Neural cell (in vitro differentiated cells): Measurements from ENCODE around the gene ADGRL3.

Experiments
- EP300 ChIP-seq: fragments of 450-650 bp; conservative IDR thresholded peaks from 2 replicates; pipeline ENCODE4 v1.6.1; 2014; ENCODE audit warnings: antibody characterized with exemption, mild to moderate bottlenecking, moderate library complexity; ENCODE audit not compliant: poor library complexity, severe bottlenecking
- EZH2 ChIP-seq: fragments of 200-600, 300-800 bp; shearing (Covaris generic), sonication (generic); IDR thresholded peaks from 2 replicates; pipeline ENCODE4 v1.6.1; 2014; ENCODE audit warnings: antibody characterized with exemption, low read length, borderline replicate concordance, mild to moderate bottlenecking; ENCODE audit not compliant: insufficient read depth, poor library complexity, severe bottlenecking
- RAD21 ChIP-seq: fragments of 450-650 bp; conservative IDR thresholded peaks from 2 replicates; pipeline ENCODE4 v1.6.1; 2014; ENCODE audit warnings: antibody characterized with exemption, mild to moderate bottlenecking, moderate library complexity
- TF ChIP-seq, protein P1 (sequence below): fragments of 450-650 bp; IDR thresholded peaks from 2 replicates; pipeline ENCODE4 v1.5.1; 2014; ENCODE audit warnings: antibody characterized with exemption, mild to moderate bottlenecking, moderate library complexity; ENCODE audit not compliant: poor library complexity, severe bottlenecking

DNA sequence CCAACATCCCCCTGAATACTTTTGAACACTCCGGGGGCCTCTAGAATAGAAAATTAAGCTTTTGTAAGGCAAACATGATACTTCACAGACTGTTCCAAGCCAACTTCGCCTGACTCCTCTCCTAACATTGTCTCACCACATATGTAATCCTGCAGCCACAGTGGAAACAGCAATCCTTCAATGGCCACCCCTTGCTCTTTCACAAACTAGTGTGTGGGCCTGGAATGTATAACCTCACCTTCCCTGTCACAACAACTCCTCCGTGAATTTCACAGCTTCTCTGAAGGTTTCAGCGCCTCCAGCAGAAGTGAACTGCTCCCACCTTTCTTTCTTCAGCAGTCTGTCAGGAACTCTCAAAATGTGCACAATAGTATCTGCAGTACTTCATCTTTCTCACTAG is 185.1 kb downstream of the ADGRL3 start:
- TF ChIP-seq, protein P1, sequence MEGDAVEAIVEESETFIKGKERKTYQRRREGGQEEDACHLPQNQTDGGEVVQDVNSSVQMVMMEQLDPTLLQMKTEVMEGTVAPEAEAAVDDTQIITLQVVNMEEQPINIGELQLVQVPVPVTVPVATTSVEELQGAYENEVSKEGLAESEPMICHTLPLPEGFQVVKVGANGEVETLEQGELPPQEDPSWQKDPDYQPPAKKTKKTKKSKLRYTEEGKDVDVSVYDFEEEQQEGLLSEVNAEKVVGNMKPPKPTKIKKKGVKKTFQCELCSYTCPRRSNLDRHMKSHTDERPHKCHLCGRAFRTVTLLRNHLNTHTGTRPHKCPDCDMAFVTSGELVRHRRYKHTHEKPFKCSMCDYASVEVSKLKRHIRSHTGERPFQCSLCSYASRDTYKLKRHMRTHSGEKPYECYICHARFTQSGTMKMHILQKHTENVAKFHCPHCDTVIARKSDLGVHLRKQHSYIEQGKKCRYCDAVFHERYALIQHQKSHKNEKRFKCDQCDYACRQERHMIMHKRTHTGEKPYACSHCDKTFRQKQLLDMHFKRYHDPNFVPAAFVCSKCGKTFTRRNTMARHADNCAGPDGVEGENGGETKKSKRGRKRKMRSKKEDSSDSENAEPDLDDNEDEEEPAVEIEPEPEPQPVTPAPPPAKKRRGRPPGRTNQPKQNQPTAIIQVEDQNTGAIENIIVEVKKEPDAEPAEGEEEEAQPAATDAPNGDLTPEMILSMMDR = no peak
- TF ChIP-seq EZH2 (no peak), EP300 (no peak), RAD21 (no peak)
